Measurements from ENCODE around the gene FRMD1.

Gene FRMD1

GRCh38 chr6:168100011-168100802 lies 21.2 kb upstream of the FRMD1 start:
- Histone ChIP-seq H3K36me3 (no peaks in the 10 kb centered on the region), H3K27me3 (ENCODE audit: insufficient read depth, low read depth, severe bottlenecking) (no peaks in the 10 kb centered on the region), H3K27ac (no peak overlapping the region), H3K9me3 (ENCODE audit: severe bottlenecking) (no peaks in the 10 kb centered on the region), H3K4me3 (ENCODE audit: low read depth, low read length) (no peak overlapping the region)
- DNase-seq: no peak
- no peak for TF ChIP-seq CTCF (IDR thresholded peaks at IDR 0.05; ENCODE audit: low read depth, low read length)

GRCh38 chr6:168099201-168100010 lies 20.4 kb upstream of the FRMD1 start:
- Histone ChIP-seq H3K27me3 (ENCODE audit: insufficient read depth, low read depth, severe bottlenecking) (no peaks in the 10 kb centered on the region), H3K27ac (no peak overlapping the region), H3K9me3 (ENCODE audit: severe bottlenecking) (no peaks in the 10 kb centered on the region), H3K36me3 (no peaks in the 10 kb centered on the region), H3K4me3 (ENCODE audit: low read depth, low read length) (no peak overlapping the region)
- DNase-seq: no peak
- no peak for TF ChIP-seq CTCF (IDR thresholded peaks at IDR 0.05; ENCODE audit: low read depth, low read length)

GRCh38 chr6:168098431-168098861 lies 19.4 kb upstream of the FRMD1 start:
- H3K27ac ChIP-seq: no peak overlapping the region
- no peak overlapping the region for H3K4me3 ChIP-seq (ENCODE audit: low read depth, low read length)
- no peak for TF ChIP-seq CTCF (IDR thresholded peaks at IDR 0.05; ENCODE audit: low read depth, low read length)
- DNase-seq: no peak
- no peaks in the 10 kb centered on the region for H3K9me3 ChIP-seq (ENCODE audit: severe bottlenecking)
- no peaks in the 10 kb centered on the region for H3K36me3 ChIP-seq
- no peaks in the 10 kb centered on the region for H3K27me3 ChIP-seq (ENCODE audit: insufficient read depth, low read depth, severe bottlenecking)

- Histone ChIP-seq H3K9me3 (ENCODE audit: severe bottlenecking) (no peaks in the 10 kb centered on the region), H3K4me3 (ENCODE audit: low read depth, low read length) (no peak overlapping the region), H3K27me3 (ENCODE audit: insufficient read depth, low read depth, severe bottlenecking) (no peaks in the 10 kb centered on the region), H3K27ac (no peak overlapping the region), H3K36me3 (no peaks in the 10 kb centered on the region)
- TF ChIP-seq CTCF (IDR thresholded peaks at IDR 0.05; ENCODE audit: low read depth, low read length): no peak
- no peak for DNase-seq
Measured at GRCh38 chr6:168097621-168098430, 18.8 kb upstream of the FRMD1 start.

- H3K27ac ChIP-seq: no peak overlapping the region
- no peaks in the 10 kb centered on the region for H3K27me3 ChIP-seq (ENCODE audit: insufficient read depth, low read depth, severe bottlenecking)
- H3K36me3 ChIP-seq: no peaks in the 10 kb centered on the region
- TF ChIP-seq CTCF (IDR thresholded peaks at IDR 0.05; ENCODE audit: low read depth, low read length): no peak
- no peaks in the 10 kb centered on the region for H3K9me3 ChIP-seq (ENCODE audit: severe bottlenecking)
- H3K4me3 ChIP-seq (ENCODE audit: low read depth, low read length): no peak overlapping the region
- DNase-seq: no peak
Measured at GRCh38 chr6:168097221-168097620, 18.2 kb upstream of the FRMD1 start.
